PC-9 (cell line): ENCODE measurements around the gene ITPR3. TPM values are rescaled to one million over a fixed set of nuclear protein-coding genes. Genes with fewer than 3 reads are reported as not detected.

Source experiments
- BruUV-seq: library from RNA; stranded (reverse); fragments of 400-500 nt; replicated peaks from 2 replicates; lab custom pipeline; 2021; lab: Mats Ljungman, UMichigan
- CTCF ChIA-PET: fragments of 300-600 bp; sonication (Branson Sonifier 250); formaldehyde crosslinking; loops from one replicate; lab custom pipeline; 2022; ENCODE audit warnings: antibody characterized with exemption; lab: Charles Lee
- POLR2A ChIA-PET: fragments of 300-600 bp; sonication (Branson Sonifier 250); formaldehyde crosslinking; loops from one replicate; lab custom pipeline; 2022; ENCODE audit warnings: antibody characterized with exemption; ENCODE audit not compliant: unreplicated experiment; lab: Charles Lee
- DNase-seq, 2 experiments: peaks; one replicate each; pipeline versions ENCODE4 v3.0.0 to v3.0.0-alpha.2; 2015 to 2022; ENCODE audit warnings: mixed read lengths in 1 of 2
- H2AFZ ChIP-seq: fragments of 200-600 bp; sonication (generic); 2 replicates; pipeline ENCODE4 v1.8.1; 2017; ENCODE audit warnings: antibody characterized with exemption
- H3F3A ChIP-seq: fragments of 200-600 bp; sonication (generic); 2 replicates; pipeline ENCODE4 v1.8.1; 2017; ENCODE audit warnings: antibody characterized with exemption, mild to moderate bottlenecking, low read depth; ENCODE audit not compliant: insufficient read depth
- H3K27ac ChIP-seq: fragments of 200-600 bp; sonication (generic); 2 replicates; pipeline ENCODE4 v1.6.1; 2016; ENCODE audit warnings: mixed run types
- H3K27me3 ChIP-seq: fragments of 200-600 bp; sonication (generic); 2 replicates; pipeline ENCODE4 v1.6.1; 2016; ENCODE audit warnings: low read depth, mixed run types; ENCODE audit not compliant: insufficient read depth
- H3K36me3 ChIP-seq: fragments of 200-600 bp; sonication (generic); 2 replicates; pipeline ENCODE4 v1.6.1; 2016; ENCODE audit warnings: low read depth, mixed run types
- H3K4me1 ChIP-seq: fragments of 200-600 bp; sonication (generic); replicated peaks from 2 replicates; pipeline ENCODE4 v1.6.1; 2016; ENCODE audit warnings: mixed run types; ENCODE audit not compliant: insufficient read depth
- H3K4me2 ChIP-seq: fragments of 200-600 bp; sonication (generic); 2 replicates; pipeline ENCODE4 v1.6.1; 2017; ENCODE audit warnings: mixed run types
- H3K4me3 ChIP-seq: fragments of 200-600 bp; sonication (generic); 2 replicates; pipeline ENCODE4 v1.6.1; 2016; ENCODE audit warnings: mixed run types
- H3K79me2 ChIP-seq: fragments of 200-600 bp; sonication (generic); 2 replicates; pipeline ENCODE4 v1.6.1; 2017; ENCODE audit warnings: low read depth, mixed run types
- H3K9me2 ChIP-seq: fragments of 200-600 bp; sonication (generic); 2 replicates; pipeline ENCODE4 v1.8.1; 2017; ENCODE audit warnings: mild to moderate bottlenecking; ENCODE audit not compliant: insufficient read depth
- H3K9me3 ChIP-seq: fragments of 200-600 bp; sonication (generic); 2 replicates; pipeline ENCODE4 v1.8.1; 2016; ENCODE audit warnings: low read depth; ENCODE audit not compliant: insufficient read depth
- H4K20me1 ChIP-seq: fragments of 200-600 bp; sonication (generic); 2 replicates; pipeline ENCODE4 v1.8.1; 2017; ENCODE audit not compliant: insufficient read depth
- CTCF ChIP-seq: fragments of 200-600 bp; sonication (generic); conservative IDR thresholded peaks from 2 replicates; pipeline ENCODE4 v1.6.1; 2017; ENCODE audit warnings: mixed run types, antibody characterized with exemption, mild to moderate bottlenecking, moderate library complexity
- EZH2 ChIP-seq: fragments of 200-600 bp; sonication (generic); IDR thresholded peaks from 2 replicates; pipeline ENCODE4 v1.8.0; 2017; ENCODE audit warnings: antibody characterized with exemption, low read depth
- intact Hi-C: fragments of 100-400 bp; cut with micrococcal nuclease; formaldehyde crosslinking; loops from one replicate; pipeline ENCODE4 v1.10.0; 2022; ENCODE audit not compliant: unreplicated experiment
- total RNA-seq: library from RNA; stranded (reverse); gene quantifications from 2 replicates; pipeline ENCODE4 v1.2.3, GENCODE V29; 2021

ITPR3 gene
- total RNA-seq, 1 experiment from 2014 or later = 86.9 TPM

- Histone ChIP-seq H2AFZ (no peak overlapping the region), H3K4me2 (no peak overlapping the region), H3K9me3 (no peaks in the 10 kb centered on the region), H3K27ac (no peak overlapping the region), H3K79me2 (no peaks in the 10 kb centered on the region), H3K36me3 (peaks cover 7% of the 10 kb centered on the region), H3K27me3 (no peaks in the 10 kb centered on the region), H3K4me1 (no peaks in the 10 kb centered on the region), H3F3A (no peaks in the 10 kb centered on the region), H4K20me1 (0 out of 2 replicates have a peak, but pooled peaks cover 4% of the 10 kb centered on the region), H3K9me2 (no peaks in the 10 kb centered on the region), H3K4me3 (no peak overlapping the region)
- no peak for DNase-seq
- ChIA-PET POLR2A (no interaction called here), CTCF (no interaction called here)
- TF ChIP-seq CTCF = no peak
- intact Hi-C loops = no loop called here
- no TSS peak for BruUV-seq
Measured at GRCh38 chr6:33684428-33684896, 63.3 kb downstream of the ITPR3 start.

- Histone ChIP-seq H3K36me3 (peaks cover 7% of the 10 kb centered on the region), H3F3A (no peaks in the 10 kb centered on the region), H3K4me3 (no peak overlapping the region), H3K9me3 (no peaks in the 10 kb centered on the region), H3K9me2 (no peaks in the 10 kb centered on the region), H3K79me2 (no peaks in the 10 kb centered on the region), H3K27me3 (no peaks in the 10 kb centered on the region), H2AFZ (no peak overlapping the region), H4K20me1 (0 out of 2 replicates have a peak, but pooled peaks cover 4% of the 10 kb centered on the region), H3K4me1 (no peaks in the 10 kb centered on the region), H3K4me2 (no peak overlapping the region), H3K27ac (no peak overlapping the region)
- DNase-seq = no peak
- TF ChIP-seq EZH2 = no peak
- TF ChIP-seq CTCF = no peak
- no TSS peak for BruUV-seq
- intact Hi-C loops = no loop called here
- CTCF ChIA-PET = no interaction called here
- POLR2A ChIA-PET = no interaction called here
Measured at GRCh38 chr6:33684983-33685382, 63.9 kb downstream of the ITPR3 start.

GRCh38 chr6:33685411-33686224 is 64.5 kb downstream of the ITPR3 start:
- TF ChIP-seq EZH2 (no peak), CTCF (no peak)
- intact Hi-C loops = no loop called here
- H3K36me3 ChIP-seq = peaks cover 11% of the 10 kb centered on the region
- H2AFZ ChIP-seq = no peak overlapping the region
- ChIA-PET POLR2A (no interaction called here), CTCF (no interaction called here)
- 0 out of 2 replicates have a peak, but pooled peaks cover 4% of the 10 kb centered on the region for H4K20me1 ChIP-seq
- no peak for DNase-seq
- H3K4me1 ChIP-seq = no peaks in the 10 kb centered on the region
- no peaks in the 10 kb centered on the region for H3K79me2 ChIP-seq
- no peaks in the 10 kb centered on the region for H3K27me3 ChIP-seq
- H3K9me2 ChIP-seq = no peaks in the 10 kb centered on the region
- no peak overlapping the region for H3K4me2 ChIP-seq
- no peak overlapping the region for H3K27ac ChIP-seq
- BruUV-seq = no TSS peak
- no peaks in the 10 kb centered on the region; the same call in 1 of the 2 replicates for H3F3A ChIP-seq
- no peaks in the 10 kb centered on the region for H3K9me3 ChIP-seq
- no peak overlapping the region for H3K4me3 ChIP-seq
